ENCODE data around the gene CD244. TPM values are rescaled to one million over a fixed set of nuclear protein-coding genes. Genes with fewer than 3 reads are reported as not detected.
A peak's percentile ranks its signal among the peaks of the same experiment; 100 is the strongest.

Gene CD244
- total RNA-seq, 1 donor from 2014 or later, result 0.48 TPM

GRCh38 chr1:160855181-160855981, 7.3 kb downstream of the CD244 start:
- intact Hi-C loops (cut with DNase I), result no loop called here

GRCh38 chr1:160853754-160854153, 8.9 kb downstream of the CD244 start:
- DNase-seq, result no peak
- intact Hi-C loops (cut with DNase I), result no loop called here
- ATAC-seq (ENCODE audit: poor library complexity), result no peak

More at GRCh38 chr1:160855181-160855981, 7.3 kb downstream of the CD244 start:
- ATAC-seq (ENCODE audit: poor library complexity) (no peak), DNase-seq (no peak)

- no peak for ATAC-seq (ENCODE audit: poor library complexity)
- intact Hi-C loops (cut with DNase I), result no loop called here
- DNase-seq, result no peak
These were observed 9.7 kb downstream of the CD244 start for GRCh38 chr1:160853014-160853413.

GRCh38 chr1:160850993-160851392, 11.7 kb downstream of the CD244 start:
- intact Hi-C loops (cut with DNase I), result no loop called here
- ATAC-seq (ENCODE audit: poor library complexity), result no peak
- DNase-seq, result no peak

GRCh38 chr1:160850541-160850940, 12.1 kb downstream of the CD244 start:
- intact Hi-C loops (cut with DNase I), result no loop called here
- DNase-seq (no peak), ATAC-seq (ENCODE audit: poor library complexity) (no peak)

GRCh38 chr1:160846281-160846680, 16.4 kb downstream of the CD244 start:
- DNase-seq (no peak), ATAC-seq (ENCODE audit: poor library complexity) (no peak)
- intact Hi-C loops (cut with DNase I), result no loop called here

GRCh38 chr1:160844447-160845232, 18.0 kb downstream of the CD244 start:
- no peak for DNase-seq
- intact Hi-C loops (cut with DNase I), result no loop called here
- ATAC-seq (ENCODE audit: poor library complexity), result no peak

- no peak for ATAC-seq (ENCODE audit: poor library complexity)
- intact Hi-C loops (cut with DNase I), result no loop called here
These were observed 21.6 kb downstream of the CD244 start for GRCh38 chr1:160841079-160841478.

GRCh38 chr1:160839746-160840145, 22.9 kb downstream of the CD244 start:
- no peak for DNase-seq
- no peak for ATAC-seq (ENCODE audit: poor library complexity)
- intact Hi-C loops (cut with DNase I), result loop anchor here (5.0 kb wide), 1 partner anchor 113 kb away; the partner anchor contains the start of gene ITLN2

More at GRCh38 chr1:160841079-160841478, 21.6 kb downstream of the CD244 start:
- no peak for DNase-seq

GRCh38 chr1:160838888-160839287, 23.8 kb downstream of the CD244 start:
- intact Hi-C loops (cut with DNase I), result loop anchor here (5.0 kb wide), 1 partner anchor 113 kb away; the partner anchor contains the start of gene ITLN2
- no peak for ATAC-seq (ENCODE audit: poor library complexity)
- no peak for DNase-seq

- DNase-seq (peak; percentile 56), ATAC-seq (ENCODE audit: poor library complexity) (peak; percentile 55)
- intact Hi-C loops (cut with DNase I), result loop anchor here (5.0 kb wide), 1 partner anchor 115 kb away; the partner anchor contains the start of gene ITLN2
These were observed 25.0 kb downstream of the CD244 start for GRCh38 chr1:160837558-160838205.

- no peak for ATAC-seq (ENCODE audit: poor library complexity)
- intact Hi-C loops (cut with DNase I), result loop anchor here (5.0 kb wide), 1 partner anchor 115 kb away; the partner anchor contains the start of gene ITLN2
- DNase-seq, result no peak
These were observed 25.6 kb downstream of the CD244 start for GRCh38 chr1:160836981-160837557.

GRCh38 chr1:160836561-160836960, 26.1 kb downstream of the CD244 start:
- intact Hi-C loops (cut with DNase I), result loop anchor here (5.0 kb wide), 1 partner anchor 116 kb away; the partner anchor contains the start of gene ITLN2

GRCh38 chr1:160835751-160836150, 26.9 kb downstream of the CD244 start:
- no peak for DNase-seq
- no peak for ATAC-seq (ENCODE audit: poor library complexity)
- intact Hi-C loops (cut with DNase I), result loop anchor here (5.0 kb wide), 1 partner anchor 117 kb away; the partner anchor contains the start of gene ITLN2

More at GRCh38 chr1:160836561-160836960, 26.1 kb downstream of the CD244 start:
- ATAC-seq (ENCODE audit: poor library complexity), result no peak
- no peak for DNase-seq

GRCh38 chr1:160834945-160835565, 27.6 kb downstream of the CD244 start:
- peak; percentile 50 for ATAC-seq (ENCODE audit: poor library complexity)
- intact Hi-C loops (cut with DNase I), result loop anchor here (5.0 kb wide), 1 partner anchor 117 kb away; the partner anchor contains the start of gene ITLN2
- DNase-seq, result no peak

- DNase-seq, result peak; percentile 67
- peak; percentile 49 for ATAC-seq (ENCODE audit: poor library complexity)
- intact Hi-C loops (cut with DNase I), result no loop called here
These were observed 32.1 kb downstream of the CD244 start for GRCh38 chr1:160830321-160831153.

- ATAC-seq (ENCODE audit: poor library complexity), result no peak
- intact Hi-C loops (cut with DNase I), result no loop called here
- DNase-seq, result no peak
These were observed 32.9 kb downstream of the CD244 start for GRCh38 chr1:160829766-160830165.

All from Right ventricle myocardium superior (tissue), 1 donor.